Gastroesophageal sphincter (tissue), 3 donors: ENCODE measurements around the gene GPR17.

Experiments
- CTCF ChIP-seq, 4 experiments: fragments of 200-600 bp in 2 of 4; fragments of 450-650 bp in 2 of 4; sonication (generic) in 1 of 4; IDR thresholded peaks; one replicate each; pipeline ENCODE4 v1.5.1; 2017 to 2019; ENCODE audit warnings: antibody characterized with exemption in 4 of 4, mild to moderate bottlenecking in 2 of 4, moderate library complexity in 2 of 4
- EP300 ChIP-seq: sonication (generic); formaldehyde crosslinking; IDR thresholded peaks from one replicate; pipeline ENCODE4 v1.6.1; 2017; ENCODE audit warnings: antibody characterized with exemption, mild to moderate bottlenecking
- POLR2A ChIP-seq, 2 donors: fragments of 450-650 bp; IDR thresholded peaks; one replicate each; pipeline ENCODE4 v1.6.1; 2017; ENCODE audit warnings: antibody characterized with exemption in 2 of 2, mild to moderate bottlenecking in 2 of 2, moderate library complexity in 1 of 2
- POLR2AphosphoS5 ChIP-seq: sonication (generic); formaldehyde crosslinking; IDR thresholded peaks from one replicate; pipeline ENCODE4 v1.6.1; 2017; ENCODE audit warnings: antibody characterized with exemption

GRCh38 chr2:127670055-127670956, 24.4 kb downstream of the GPR17 start:
- no peak for TF ChIP-seq POLR2AphosphoS5
- no peak for TF ChIP-seq CTCF (IDR thresholded peaks at IDR 0.05)
- no peak for TF ChIP-seq EP300
- TF ChIP-seq POLR2A (IDR thresholded peaks at IDR 0.05) = no peak
